ENCODE measurements around the gene ZNF487.

GRCh38 chr10:43407576-43408330 lies 29.2 kb upstream of the ZNF487 start:
- peak; percentile 45 to 46 for TF ChIP-seq CTCF (conservative IDR thresholded peaks at IDR 0.05 in 1 of 2, IDR thresholded peaks at IDR 0.05 in 1 of 2; ENCODE audit: low read depth in 1 of 2, low read length in 2 of 2)
- no peak for TF ChIP-seq EZH2 (IDR thresholded peaks at IDR 0.05; ENCODE audit: low read length, missing control alignments)
